Glomerular endothelial cell (primary cell): Measurements from ENCODE around the gene RCE1. TPM values are rescaled to one million over a fixed set of nuclear protein-coding genes. Genes with fewer than 3 reads are reported as not detected.

Experiments
- DNase-seq: peaks from one replicate; pipeline ENCODE4 v3.0.0-alpha.2; 2011; ENCODE audit warnings: low read depth, low spot score; ENCODE audit errors: extremely low read depth
- total RNA-seq: library from RNA; depleted of rRNA; stranded (reverse); fragments of >200 nt; gene quantifications from 2 replicates; pipeline ENCODE4 v1.2.3, GENCODE V29; 2015

The RCE1 gene
- total RNA-seq, 1 donor from 2014 or later, result 32.7 TPM

GRCh38 chr11:66856496-66857233, 13.4 kb downstream of the RCE1 start, which contains the start of gene LRFN4:
LRFN4 (plus strand) TSS chr11:66857064; CDS start chr11:66857745, 681 bp downstream.
- no peak for DNase-seq

GRCh38 chr11:66857234-66857926, 14.1 kb downstream of the RCE1 start:
- DNase-seq, result no peak

GRCh38 chr11:66857927-66858185, 14.6 kb downstream of the RCE1 start:
- no peak for DNase-seq

GRCh38 chr11:66858186-66858938, 15.1 kb downstream of the RCE1 start:
- no peak for DNase-seq

- no peak for DNase-seq
Measured at GRCh38 chr11:66858939-66859685, 15.9 kb downstream of the RCE1 start.

- no peak for DNase-seq
Measured at GRCh38 chr11:66859686-66860448, 16.6 kb downstream of the RCE1 start.

GRCh38 chr11:66860449-66860831, 17.2 kb downstream of the RCE1 start:
- no peak for DNase-seq

GRCh38 chr11:66861038-66861773, 18.0 kb downstream of the RCE1 start:
- DNase-seq, result no peak

GRCh38 chr11:66861774-66862558, 18.7 kb downstream of the RCE1 start:
- no peak for DNase-seq

- no peak for DNase-seq
Measured at GRCh38 chr11:66862559-66863037, 19.4 kb downstream of the RCE1 start.

GRCh38 chr11:66863428-66864125, 20.3 kb downstream of the RCE1 start:
- no peak for DNase-seq

GRCh38 chr11:66864172-66864901, 21.1 kb downstream of the RCE1 start:
- DNase-seq, result no peak

- no peak for DNase-seq
Measured at GRCh38 chr11:66864924-66865697, 21.9 kb downstream of the RCE1 start.

GRCh38 chr11:66866007-66866406, 22.8 kb downstream of the RCE1 start:
- no peak for DNase-seq

GRCh38 chr11:66866511-66866986, 23.3 kb downstream of the RCE1 start:
- no peak for DNase-seq

GRCh38 chr11:66867425-66868040, 24.3 kb downstream of the RCE1 start:
- DNase-seq, result no peak
